ENCODE results near the gene SPSB1. TPM values are rescaled to one million over a fixed set of nuclear protein-coding genes. Genes with fewer than 3 reads are reported as not detected.

SPSB1 gene
- polyA plus RNA-seq, 4 donors, result 24.1 to 69.1 (median 32.6) TPM

DNA sequence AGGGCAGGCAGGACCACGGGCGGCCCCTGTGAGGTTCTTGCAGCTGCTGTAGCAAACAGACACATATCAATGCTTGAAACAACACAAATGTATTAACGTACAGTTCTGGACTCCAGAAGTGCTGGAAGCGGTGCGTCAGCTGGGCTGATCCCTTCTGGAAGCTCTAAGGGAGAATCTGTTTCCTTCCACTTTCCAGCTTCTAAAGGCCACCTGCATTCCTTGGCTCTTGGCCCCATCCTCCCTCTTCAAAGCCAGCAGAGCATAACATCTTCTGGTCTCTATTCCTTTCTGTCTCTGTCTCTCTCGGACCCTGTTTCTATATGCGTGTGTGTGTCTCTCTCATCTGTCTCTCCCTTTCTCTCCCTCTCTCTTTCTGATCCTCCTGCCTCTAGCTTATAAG lies 102.3 kb downstream of the SPSB1 start:
- Histone ChIP-seq H3K9me3 (ENCODE audit: control insufficient read depth in 2 of 2, insufficient read depth in 1 of 2, low read depth in 1 of 2, low read length in 1 of 2) (peaks cover 0 to 10% of the 10 kb centered on the region in 2 donors), H3K4me1 (ENCODE audit: control insufficient read depth in 3 of 3, insufficient read depth in 2 of 3, low read depth in 1 of 3, low read length in 2 of 3) (peaks cover 4 to 8% (median 4%) of the 10 kb centered on the region in 3 donors), H3K4me3 (ENCODE audit: low read depth in 1 of 3, low read length in 3 of 3) (no peak overlapping the region), H3K36me3 (ENCODE audit: control insufficient read depth in 3 of 3, insufficient read depth in 2 of 3, low read depth in 1 of 3, low read length in 3 of 3) (no peaks in the 10 kb centered on the region), H3K27ac (ENCODE audit: low read depth in 1 of 3, low read length in 2 of 3) (no peak overlapping the region), H3K27me3 (ENCODE audit: control insufficient read depth in 3 of 3, insufficient read depth in 3 of 3, low read length in 3 of 3) (peaks cover 0 to 3% (median 0%) of the 10 kb centered on the region in 3 donors)
- DNase-seq, result no peak
- 91 to 97% (median 97%) methylated on average over 7 of the region's 7 CpGs for WGBS, 3 donors
- FAIRE-seq, result no peak

DNA sequence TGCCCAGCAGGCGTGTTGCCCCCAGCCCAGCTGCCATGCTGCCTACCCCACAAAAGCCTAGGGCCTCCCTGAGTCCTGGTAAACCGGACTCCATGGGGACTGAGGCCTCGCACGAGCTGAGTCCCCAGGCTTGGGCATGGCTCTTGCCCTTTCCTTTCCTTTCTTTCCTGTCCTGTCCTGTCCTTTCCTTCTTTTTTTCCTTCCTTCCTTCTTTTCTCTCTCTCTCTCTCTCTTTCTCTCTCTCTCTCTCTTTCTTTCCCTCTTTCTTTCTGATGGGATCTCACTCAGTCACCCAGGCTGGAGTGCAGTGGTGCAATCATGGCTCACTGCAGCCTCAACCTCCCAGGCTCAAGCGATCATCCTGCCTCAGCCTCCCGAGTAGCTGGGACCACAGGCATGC lies 104.4 kb downstream of the SPSB1 start:
- Histone ChIP-seq H3K4me1 (ENCODE audit: control insufficient read depth in 3 of 3, insufficient read depth in 2 of 3, low read depth in 1 of 3, low read length in 2 of 3) (peaks cover 6 to 20% (median 11%) of the 10 kb centered on the region in 3 donors), H3K27ac (ENCODE audit: low read depth in 1 of 3, low read length in 2 of 3) (no peak overlapping the region), H3K36me3 (ENCODE audit: control insufficient read depth in 3 of 3, insufficient read depth in 2 of 3, low read depth in 1 of 3, low read length in 3 of 3) (no peaks in the 10 kb centered on the region), H3K4me3 (ENCODE audit: low read depth in 1 of 3, low read length in 3 of 3) (no peak overlapping the region), H3K27me3 (ENCODE audit: control insufficient read depth in 3 of 3, insufficient read depth in 3 of 3, low read length in 3 of 3) (peaks cover 0 to 3% (median 0%) of the 10 kb centered on the region in 3 donors), H3K9me3 (ENCODE audit: control insufficient read depth in 2 of 2, insufficient read depth in 1 of 2, low read depth in 1 of 2, low read length in 1 of 2) (peaks cover 0 to 10% of the 10 kb centered on the region in 2 donors)
- FAIRE-seq (no peak), DNase-seq (no peak)
- 86 to 97% (median 89%) methylated on average over 6 of the region's 6 CpGs for WGBS, 3 donors

DNA sequence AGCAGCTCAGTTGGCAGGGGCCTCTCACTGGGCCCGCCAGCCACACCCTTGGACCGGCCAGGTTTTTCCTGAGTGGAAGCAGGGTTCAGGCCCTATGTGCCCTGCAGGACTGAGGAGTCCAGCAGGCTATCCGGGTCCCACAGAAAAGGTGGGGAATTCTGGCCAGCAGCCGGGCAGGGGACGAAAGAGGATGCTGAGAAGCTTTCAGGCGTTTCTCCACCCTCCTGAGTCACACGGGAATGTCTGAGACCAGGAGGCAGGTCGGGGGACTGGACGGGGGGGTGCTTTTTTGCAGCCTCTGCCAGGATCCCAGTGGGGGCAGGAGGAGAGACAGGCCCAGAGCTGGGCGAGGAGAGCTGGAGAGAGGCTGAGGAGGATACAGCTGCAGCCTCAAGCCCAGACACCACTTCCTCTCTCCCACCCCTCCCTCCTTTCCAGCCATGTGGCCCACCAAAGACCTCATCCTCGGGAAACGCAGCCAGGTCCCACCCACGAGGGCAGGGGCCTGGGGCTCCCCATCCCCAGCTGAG lies 105.4 kb downstream of the SPSB1 start:
- Histone ChIP-seq H3K27me3 (ENCODE audit: control insufficient read depth in 3 of 3, insufficient read depth in 3 of 3, low read length in 3 of 3) (peaks cover 0 to 3% (median 0%) of the 10 kb centered on the region in 3 donors), H3K4me3 (ENCODE audit: low read depth in 1 of 3, low read length in 3 of 3) (no peak overlapping the region), H3K36me3 (ENCODE audit: control insufficient read depth in 3 of 3, insufficient read depth in 2 of 3, low read depth in 1 of 3, low read length in 3 of 3) (no peaks in the 10 kb centered on the region), H3K9me3 (ENCODE audit: control insufficient read depth in 2 of 2, insufficient read depth in 1 of 2, low read depth in 1 of 2, low read length in 1 of 2) (peaks cover 0 to 10% of the 10 kb centered on the region in 2 donors), H3K4me1 (ENCODE audit: control insufficient read depth in 3 of 3, insufficient read depth in 2 of 3, low read depth in 1 of 3, low read length in 2 of 3) (peaks cover 6 to 20% (median 11%) of the 10 kb centered on the region in 3 donors), H3K27ac (ENCODE audit: low read depth in 1 of 3, low read length in 2 of 3) (no peak overlapping the region)
- WGBS, 3 donors, result 52 to 81% (median 72%) methylated on average over 12 to 13 of the region's 13 CpGs
- FAIRE-seq, result no peak
- no peak for DNase-seq

DNA sequence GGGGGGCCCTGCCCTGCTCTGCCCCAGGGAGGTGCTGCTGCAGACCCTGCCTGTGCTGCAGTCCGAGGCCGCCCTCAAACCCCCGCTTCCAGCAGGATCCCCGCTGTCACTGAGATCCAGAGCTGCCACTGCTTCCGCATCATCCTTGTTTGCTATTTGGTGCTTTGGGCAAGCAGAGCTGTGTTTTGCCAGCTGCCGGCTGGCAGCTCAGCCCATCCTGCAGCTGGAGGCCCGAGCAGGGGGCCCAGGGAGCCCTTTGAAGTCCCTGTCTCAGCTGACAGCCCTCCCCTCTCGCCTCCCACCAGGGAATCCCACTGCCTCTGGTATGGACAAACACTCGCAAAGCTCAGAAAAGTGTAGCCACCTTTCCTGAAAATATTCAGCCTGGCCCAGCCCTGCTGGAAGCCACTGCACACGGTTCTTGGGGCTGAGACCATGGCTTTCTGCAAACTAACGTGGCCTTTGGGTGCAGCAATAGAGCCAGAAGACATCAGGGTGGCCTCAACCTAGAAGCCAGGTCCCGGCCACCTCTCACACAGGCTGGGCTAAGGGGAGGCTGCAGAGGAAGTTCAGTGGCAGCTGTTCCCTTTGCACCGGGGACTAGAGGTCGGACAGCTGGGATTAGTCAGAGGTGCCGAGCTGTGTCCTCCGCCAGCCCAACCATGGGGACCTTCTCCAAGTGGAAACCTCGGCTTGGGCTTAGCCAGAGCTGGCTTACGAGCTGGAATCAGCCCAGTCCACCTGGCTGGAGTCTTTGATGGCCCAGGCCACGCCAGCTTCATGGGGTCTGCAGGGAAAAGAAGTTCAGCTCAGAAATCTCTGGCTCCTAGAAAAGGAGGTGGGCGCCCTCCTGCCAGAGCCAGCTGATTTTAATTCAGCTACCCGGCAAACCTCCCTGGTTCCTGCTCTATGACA lies 107.1 kb downstream of the SPSB1 start:
- WGBS, 3 donors, result 43 to 54% (median 44%) methylated on average over 21 of the region's 21 CpGs
- no peaks in the 10 kb centered on the region for H3K36me3 ChIP-seq (ENCODE audit: control insufficient read depth in 3 of 3, insufficient read depth in 2 of 3, low read depth in 1 of 3, low read length in 3 of 3)
- DNase-seq, result peak; percentile 57 to 86
- peak overlapping the region in 2 of 3 donors; percentile 5 to 56 for H3K27ac ChIP-seq (ENCODE audit: low read depth in 1 of 3, low read length in 2 of 3)
- no peaks in the 10 kb centered on the region for H3K27me3 ChIP-seq (ENCODE audit: control insufficient read depth in 3 of 3, insufficient read depth in 3 of 3, low read length in 3 of 3)
- no peak overlapping the region for H3K4me3 ChIP-seq (ENCODE audit: low read depth in 1 of 3, low read length in 3 of 3)
- FAIRE-seq, result no peak
- H3K4me1 ChIP-seq (ENCODE audit: control insufficient read depth in 3 of 3, insufficient read depth in 2 of 3, low read depth in 1 of 3, low read length in 2 of 3), result peaks cover 6 to 20% (median 11%) of the 10 kb centered on the region in 3 donors
- H3K9me3 ChIP-seq (ENCODE audit: control insufficient read depth in 2 of 2, insufficient read depth in 1 of 2, low read depth in 1 of 2, low read length in 1 of 2), result peaks cover 0 to 8% of the 10 kb centered on the region in 2 donors

DNA sequence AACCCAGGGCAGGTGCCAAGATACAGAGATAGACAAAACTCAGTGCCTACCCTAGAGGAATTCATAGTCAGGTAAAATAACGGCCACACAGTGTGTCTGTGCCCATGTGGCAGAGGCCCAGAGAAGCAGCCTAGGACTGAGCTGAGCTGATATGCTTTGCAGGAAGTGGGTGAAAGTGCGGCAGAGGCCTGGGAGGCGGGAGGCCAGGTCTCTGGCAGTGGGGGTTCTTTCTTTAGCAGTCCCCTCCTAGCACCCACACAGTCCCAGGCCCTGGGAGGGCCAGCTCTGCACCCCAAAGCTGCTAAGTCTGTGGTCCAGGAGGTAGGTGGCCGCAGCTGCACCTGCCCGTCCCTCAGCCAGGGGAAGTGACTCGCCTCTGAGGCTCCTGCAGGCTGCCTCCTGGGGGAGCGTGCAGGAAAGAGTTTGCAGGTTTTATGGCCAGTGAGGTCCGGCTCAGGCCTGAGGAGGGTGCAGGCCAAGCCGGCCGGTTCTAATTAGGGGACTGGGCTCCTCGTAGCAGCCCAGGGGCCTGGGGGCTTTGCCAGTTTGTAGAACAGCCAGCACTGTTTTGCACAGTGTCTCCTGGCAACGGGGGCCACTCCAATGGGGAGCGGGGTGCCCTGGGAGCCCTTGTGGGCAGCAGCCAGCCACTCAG lies 107.9 kb downstream of the SPSB1 start:
- 32 to 55% (median 39%) methylated on average over 13 of the region's 13 CpGs for WGBS, 3 donors
- Histone ChIP-seq H3K27me3 (ENCODE audit: control insufficient read depth in 3 of 3, insufficient read depth in 3 of 3, low read length in 3 of 3) (no peaks in the 10 kb centered on the region), H3K4me1 (ENCODE audit: control insufficient read depth in 3 of 3, insufficient read depth in 2 of 3, low read depth in 1 of 3, low read length in 2 of 3) (peaks cover 6 to 20% (median 11%) of the 10 kb centered on the region in 3 donors), H3K27ac (ENCODE audit: low read depth in 1 of 3, low read length in 2 of 3) (peak overlapping the region in 2 of 3 donors; percentile 5 to 56), H3K36me3 (ENCODE audit: control insufficient read depth in 3 of 3, insufficient read depth in 2 of 3, low read depth in 1 of 3, low read length in 3 of 3) (no peaks in the 10 kb centered on the region), H3K4me3 (ENCODE audit: low read depth in 1 of 3, low read length in 3 of 3) (no peak overlapping the region), H3K9me3 (ENCODE audit: control insufficient read depth in 2 of 2, insufficient read depth in 1 of 2, low read depth in 1 of 2, low read length in 1 of 2) (peaks cover 0 to 2% of the 10 kb centered on the region in 2 donors)
- FAIRE-seq (no peak), DNase-seq (peak in 1 of 2 donors; percentile 64)

DNA sequence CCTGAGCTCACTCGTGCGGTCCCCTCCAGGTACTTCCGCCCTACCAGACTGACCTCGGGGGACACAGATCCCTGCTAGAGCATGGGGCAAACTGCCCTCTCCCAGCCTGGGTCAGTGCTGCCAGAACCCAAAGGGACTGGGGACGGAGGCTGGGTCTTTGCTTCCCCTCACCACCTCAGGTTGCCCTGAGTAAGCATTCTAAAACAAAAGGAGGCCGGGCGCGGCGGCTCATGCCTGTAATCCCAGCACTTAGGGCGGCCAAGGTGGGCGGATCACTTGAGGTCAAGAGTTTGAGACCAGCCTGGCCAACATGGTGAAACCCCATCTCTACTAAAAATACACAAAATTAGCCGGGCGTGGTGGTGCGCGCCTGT lies 108.4 kb downstream of the SPSB1 start:
- FAIRE-seq, result no peak
- no peak for DNase-seq
- Histone ChIP-seq H3K4me1 (ENCODE audit: control insufficient read depth in 3 of 3, insufficient read depth in 2 of 3, low read depth in 1 of 3, low read length in 2 of 3) (peaks cover 6 to 20% (median 11%) of the 10 kb centered on the region in 3 donors), H3K36me3 (ENCODE audit: control insufficient read depth in 3 of 3, insufficient read depth in 2 of 3, low read depth in 1 of 3, low read length in 3 of 3) (no peaks in the 10 kb centered on the region), H3K27me3 (ENCODE audit: control insufficient read depth in 3 of 3, insufficient read depth in 3 of 3, low read length in 3 of 3) (no peaks in the 10 kb centered on the region), H3K9me3 (ENCODE audit: control insufficient read depth in 2 of 2, insufficient read depth in 1 of 2, low read depth in 1 of 2, low read length in 1 of 2) (no peaks in the 10 kb centered on the region), H3K4me3 (ENCODE audit: low read depth in 1 of 3, low read length in 3 of 3) (no peak overlapping the region), H3K27ac (ENCODE audit: low read depth in 1 of 3, low read length in 2 of 3) (no peak overlapping the region)
- WGBS, 3 donors, result 89 to 94% (median 93%) methylated on average over 15 of the region's 15 CpGs

DNA sequence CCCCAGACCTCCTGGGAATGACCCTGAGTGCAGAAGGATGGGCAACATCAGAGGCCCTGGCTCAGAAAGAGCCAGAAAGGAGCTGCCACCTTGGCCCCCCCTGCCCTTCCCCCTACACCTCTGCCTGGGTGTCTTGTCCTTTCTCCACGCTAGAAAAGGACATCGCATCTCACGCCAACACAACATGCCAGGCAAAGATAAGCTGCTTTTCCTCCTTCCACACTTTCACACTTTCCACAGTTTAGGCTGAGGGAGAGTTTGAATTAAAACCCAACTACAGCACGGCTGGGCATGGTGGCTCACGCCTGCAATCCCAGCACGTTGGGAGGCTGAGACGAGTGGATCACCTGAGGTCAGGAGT lies 109.5 kb downstream of the SPSB1 start:
- H3K36me3 ChIP-seq (ENCODE audit: control insufficient read depth in 3 of 3, insufficient read depth in 2 of 3, low read depth in 1 of 3, low read length in 3 of 3), result no peaks in the 10 kb centered on the region
- no peak overlapping the region for H3K4me3 ChIP-seq (ENCODE audit: low read depth in 1 of 3, low read length in 3 of 3)
- 84 to 95% (median 89%) methylated on average over 7 of the region's 7 CpGs for WGBS, 3 donors
- FAIRE-seq, result no peak
- H3K9me3 ChIP-seq (ENCODE audit: control insufficient read depth in 2 of 2, insufficient read depth in 1 of 2, low read depth in 1 of 2, low read length in 1 of 2), result no peaks in the 10 kb centered on the region
- peaks cover 6 to 20% (median 11%) of the 10 kb centered on the region in 3 donors for H3K4me1 ChIP-seq (ENCODE audit: control insufficient read depth in 3 of 3, insufficient read depth in 2 of 3, low read depth in 1 of 3, low read length in 2 of 3)
- no peaks in the 10 kb centered on the region for H3K27me3 ChIP-seq (ENCODE audit: control insufficient read depth in 3 of 3, insufficient read depth in 3 of 3, low read length in 3 of 3)
- peak overlapping the region in 1 of 3 donors; percentile 47 for H3K27ac ChIP-seq (ENCODE audit: low read depth in 1 of 3, low read length in 2 of 3)
- DNase-seq, result no peak

DNA sequence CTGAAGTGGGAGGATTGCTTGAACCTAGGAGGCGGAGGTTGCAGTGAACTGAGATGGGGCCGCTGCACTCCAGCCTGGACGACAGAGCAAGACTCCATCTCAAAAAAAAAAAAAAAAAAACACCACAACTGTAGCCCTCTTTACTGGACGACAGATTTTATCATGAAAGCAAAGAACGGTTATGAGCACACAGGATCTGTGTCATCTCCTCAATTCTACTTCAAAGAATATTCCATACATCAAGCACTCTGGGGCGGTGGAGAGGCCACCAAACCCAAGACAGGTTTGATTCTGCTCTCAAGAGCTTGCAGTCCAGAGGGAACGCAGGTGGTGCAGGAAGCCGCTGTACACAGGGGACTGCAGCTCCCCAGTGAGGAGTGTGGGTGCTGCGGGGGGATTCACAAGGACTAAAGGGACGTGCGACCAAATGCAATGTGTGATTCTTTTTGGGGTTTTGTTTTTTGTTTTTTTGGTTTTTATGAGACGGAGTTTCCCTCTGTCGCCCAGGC lies 110.1 kb downstream of the SPSB1 start:
- H3K27me3 ChIP-seq (ENCODE audit: control insufficient read depth in 3 of 3, insufficient read depth in 3 of 3, low read length in 3 of 3), result no peaks in the 10 kb centered on the region
- 83 to 95% (median 91%) methylated on average over 13 of the region's 13 CpGs for WGBS, 3 donors
- no peak for FAIRE-seq

More for the DNA sequence above, 110.1 kb downstream of the SPSB1 start:
- no peak for DNase-seq
- Histone ChIP-seq H3K9me3 (ENCODE audit: control insufficient read depth in 2 of 2, insufficient read depth in 1 of 2, low read depth in 1 of 2, low read length in 1 of 2) (no peaks in the 10 kb centered on the region), H3K4me3 (ENCODE audit: low read depth in 1 of 3, low read length in 3 of 3) (no peak overlapping the region), H3K4me1 (ENCODE audit: control insufficient read depth in 3 of 3, insufficient read depth in 2 of 3, low read depth in 1 of 3, low read length in 2 of 3) (peaks cover 6 to 20% (median 11%) of the 10 kb centered on the region in 3 donors), H3K36me3 (ENCODE audit: control insufficient read depth in 3 of 3, insufficient read depth in 2 of 3, low read depth in 1 of 3, low read length in 3 of 3) (no peaks in the 10 kb centered on the region), H3K27ac (ENCODE audit: low read depth in 1 of 3, low read length in 2 of 3) (no peak overlapping the region)
